SK-N-SH (cell line): Measurements from ENCODE around the gene GPD1. TPM values are rescaled to one million over a fixed set of nuclear protein-coding genes. Genes with fewer than 3 reads are reported as not detected.

Experiments
- CTCF ChIA-PET: fragments of 300-600, 350-600 bp; formaldehyde crosslinking; extraction: SDS; loops from one replicate; lab custom pipeline; 2021; lab: Yijun Ruan, JAX
- POLR2A ChIA-PET: fragments of 350-600 bp; sonication (Branson Sonifier 250); formaldehyde crosslinking; extraction: SDS; loops from one replicate; lab custom pipeline; 2020; ENCODE audit warnings: antibody characterized with exemption, inconsistent platforms; lab: Yijun Ruan, JAX
- DNase-seq: peaks from one replicate; pipeline ENCODE4 v3.0.0; 2012
- H2AFZ ChIP-seq: fragments of 200-600 bp; sonication (generic); 2 replicates; pipeline ENCODE4 v1.8.1; 2016; ENCODE audit warnings: antibody characterized with exemption, mild to moderate bottlenecking, low read depth
- H3F3A ChIP-seq: fragments of 200-600 bp; sonication (generic); replicated peaks from 2 replicates; pipeline ENCODE3; 2016; ENCODE audit warnings: antibody characterized with exemption, mild to moderate bottlenecking; ENCODE audit not compliant: insufficient read depth
- H3K27ac ChIP-seq, 2 experiments: fragments of 200-500 bp in 1 of 2; fragments of 200-600 bp in 1 of 2; sonication (Bioruptor generic) in 1 of 2; sonication (generic), shearing (Covaris generic) in 1 of 2; 2 replicates each; pipeline versions ENCODE4 v1.5.1 to v1.6.1; 2014 to 2016; ENCODE audit warnings: low read depth in 2 of 2, inconsistent platforms in 1 of 2, low read length in 1 of 2, mild to moderate bottlenecking in 1 of 2, mixed read lengths in 1 of 2
- H3K27me3 ChIP-seq: fragments of 200-600 bp; sonication (generic), shearing (Covaris generic); 2 replicates; pipeline ENCODE4 v1.6.1; 2016; ENCODE audit warnings: mixed run types; ENCODE audit not compliant: insufficient read depth
- H3K36me3 ChIP-seq, 2 experiments: fragments of 200-500 bp in 1 of 2; fragments of 200-600 bp in 1 of 2; sonication (Bioruptor generic) in 1 of 2; sonication (generic) in 1 of 2; replicated peaks in 1 of 2; 2 replicates each; pipeline versions ENCODE3 to v1.5.1; 2014 to 2016; ENCODE audit warnings: low read length in 1 of 2, mild to moderate bottlenecking in 1 of 2; ENCODE audit not compliant: insufficient read depth in 2 of 2, control insufficient read depth in 1 of 2
- H3K4me1 ChIP-seq, 2 experiments: fragments of 200-500 bp in 1 of 2; fragments of 200-600 bp in 1 of 2; sonication (Bioruptor generic) in 1 of 2; sonication (generic), shearing (Covaris generic) in 1 of 2; 2 replicates each; pipeline versions ENCODE4 v1.5.1 to v1.6.1; 2014 to 2016; ENCODE audit warnings: low read depth in 1 of 2, low read length in 1 of 2, mixed run types in 1 of 2; ENCODE audit not compliant: insufficient read depth in 2 of 2, control insufficient read depth in 1 of 2
- H3K4me2 ChIP-seq: fragments of 200-600 bp; sonication (generic), shearing (Covaris generic); 2 replicates; pipeline ENCODE4 v1.6.1; 2017; ENCODE audit warnings: mixed run types
- H3K4me3 ChIP-seq, 2 experiments: fragments of 200-500 bp in 1 of 2; fragments of 200-600 bp in 1 of 2; sonication (Bioruptor generic) in 1 of 2; sonication (generic), shearing (Covaris generic) in 1 of 2; 2 replicates each; pipeline versions ENCODE4 v1.5.1 to v1.8.1; 2014 to 2016; ENCODE audit warnings: low read depth in 2 of 2, inconsistent platforms in 1 of 2, low read length in 1 of 2, mild to moderate bottlenecking in 1 of 2, mixed read lengths in 1 of 2, moderate library complexity in 1 of 2
- H3K79me2 ChIP-seq: fragments of 200-600 bp; sonication (generic); 2 replicates; pipeline ENCODE4 v1.8.1; 2017; ENCODE audit warnings: mild to moderate bottlenecking; ENCODE audit not compliant: insufficient read depth
- H3K9ac ChIP-seq: fragments of 200-600 bp; sonication (generic); 2 replicates; pipeline ENCODE4 v1.6.1; 2017; ENCODE audit warnings: mixed run types
- H3K9me2 ChIP-seq: fragments of 200-600 bp; sonication (generic); 2 replicates; pipeline ENCODE4 v1.6.1; 2017; ENCODE audit warnings: mixed run types
- H3K9me3 ChIP-seq: fragments of 200-600 bp; sonication (generic); 2 replicates; pipeline ENCODE4 v1.6.1; 2017; ENCODE audit warnings: mixed run types, mild to moderate bottlenecking, moderate library complexity
- H4K20me1 ChIP-seq: fragments of 200-600 bp; sonication (generic); 2 replicates; pipeline ENCODE4 v1.6.1; 2017; ENCODE audit warnings: mild to moderate bottlenecking, mixed run types; ENCODE audit not compliant: insufficient read depth
- CHD2 ChIP-seq: fragments of 150-350 bp; IDR thresholded peaks from 2 replicates; pipeline ENCODE4 v1.6.1; 2018; ENCODE audit warnings: low read length; ENCODE audit not compliant: partially characterized antibody
- FOSL2 ChIP-seq: IDR thresholded peaks from 2 replicates; pipeline ENCODE4 v1.4.0; 2012; ENCODE audit warnings: low read depth, mild to moderate bottlenecking, moderate library complexity, borderline replicate concordance
- FOXJ3 ChIP-seq: sonication (generic); formaldehyde crosslinking; IDR thresholded peaks from 2 replicates; pipeline ENCODE4 v1.5.1; 2020; ENCODE audit warnings: mild to moderate bottlenecking, missing genetic modification reagents
- GABPA ChIP-seq: IDR thresholded peaks from 2 replicates; pipeline ENCODE4 v1.4.0; 2012; ENCODE audit warnings: low read depth, mild to moderate bottlenecking
- JUND ChIP-seq: IDR thresholded peaks from 2 replicates; pipeline ENCODE4 v1.4.0; 2012
- MEF2A ChIP-seq: IDR thresholded peaks from 2 replicates; pipeline ENCODE4 v1.4.0; 2012; ENCODE audit warnings: low read depth, borderline replicate concordance
- MXI1 ChIP-seq: IDR thresholded peaks from 2 replicates; pipeline ENCODE4 v1.6.1; 2012; ENCODE audit warnings: mild to moderate bottlenecking, low read depth, low read length, improper control_type of control experiment
- NRF1 ChIP-seq: IDR thresholded peaks from 2 replicates; pipeline ENCODE4 v1.6.1; 2012; ENCODE audit warnings: low read depth, mild to moderate bottlenecking, low read length
- RAD21 ChIP-seq: IDR thresholded peaks from 2 replicates; pipeline ENCODE4 v1.6.1; 2012; ENCODE audit warnings: mild to moderate bottlenecking, low read length
- RFX5 ChIP-seq: IDR thresholded peaks from 2 replicates; pipeline ENCODE4 v1.6.1; 2012; ENCODE audit warnings: mild to moderate bottlenecking, improper control_type of control experiment, low read length
- SIN3A ChIP-seq: IDR thresholded peaks from 2 replicates; pipeline ENCODE4 v1.6.1; 2012; ENCODE audit warnings: low read depth, mild to moderate bottlenecking, low read length, moderate library complexity, borderline replicate concordance
- TAF1 ChIP-seq: IDR thresholded peaks from 2 replicates; pipeline ENCODE4 v1.6.1; 2012; ENCODE audit warnings: low read depth, mild to moderate bottlenecking, low read length, moderate library complexity, borderline replicate concordance
- TCF12 ChIP-seq: IDR thresholded peaks from 2 replicates; pipeline ENCODE4 v1.4.0; 2012
- TEAD4 ChIP-seq: IDR thresholded peaks from 2 replicates; pipeline ENCODE4 v1.4.0; 2012; ENCODE audit warnings: mild to moderate bottlenecking, borderline replicate concordance; ENCODE audit not compliant: insufficient read depth
- WGBS: methylation state at CpG from one replicate; pipeline ENCODE4 v1.1.6; 2017; ENCODE audit warnings: low lambda C conversion rate; 5-methylcytosine and 5-hydroxymethylcytosine counted together
- polyA plus RNA-seq, 3 experiments: library from polyadenylated mRNA; depleted of rRNA; stranded (reverse); fragments of >200 nt; gene quantifications; 2 replicates each; pipeline ENCODE4 v1.2.3, GENCODE V29; 2012
- TF ChIP-seq, protein P1 (sequence below): IDR thresholded peaks from 2 replicates; pipeline ENCODE4 v1.6.1; 2012; ENCODE audit warnings: mild to moderate bottlenecking, low read depth, low read length, moderate library complexity
- TF ChIP-seq, protein P2 (sequence below): IDR thresholded peaks from 2 replicates; pipeline ENCODE4 v1.4.0; 2012; ENCODE audit warnings: low read depth, borderline replicate concordance
- TF ChIP-seq, protein P3 (sequence below): fragments of 200-600 bp; sonication (generic); IDR thresholded peaks from 2 replicates; pipeline ENCODE4 v1.6.1; 2017; ENCODE audit warnings: antibody characterized with exemption, mild to moderate bottlenecking, moderate library complexity
- TF ChIP-seq, protein P4 (sequence below): IDR thresholded peaks from 2 replicates; pipeline ENCODE4 v1.4.0; 2012; ENCODE audit warnings: low read depth

Gene GPD1
- polyA plus RNA-seq, 1 of the 3 experiments (the other 2 are of a cell fraction): 0.07 TPM

DNA sequence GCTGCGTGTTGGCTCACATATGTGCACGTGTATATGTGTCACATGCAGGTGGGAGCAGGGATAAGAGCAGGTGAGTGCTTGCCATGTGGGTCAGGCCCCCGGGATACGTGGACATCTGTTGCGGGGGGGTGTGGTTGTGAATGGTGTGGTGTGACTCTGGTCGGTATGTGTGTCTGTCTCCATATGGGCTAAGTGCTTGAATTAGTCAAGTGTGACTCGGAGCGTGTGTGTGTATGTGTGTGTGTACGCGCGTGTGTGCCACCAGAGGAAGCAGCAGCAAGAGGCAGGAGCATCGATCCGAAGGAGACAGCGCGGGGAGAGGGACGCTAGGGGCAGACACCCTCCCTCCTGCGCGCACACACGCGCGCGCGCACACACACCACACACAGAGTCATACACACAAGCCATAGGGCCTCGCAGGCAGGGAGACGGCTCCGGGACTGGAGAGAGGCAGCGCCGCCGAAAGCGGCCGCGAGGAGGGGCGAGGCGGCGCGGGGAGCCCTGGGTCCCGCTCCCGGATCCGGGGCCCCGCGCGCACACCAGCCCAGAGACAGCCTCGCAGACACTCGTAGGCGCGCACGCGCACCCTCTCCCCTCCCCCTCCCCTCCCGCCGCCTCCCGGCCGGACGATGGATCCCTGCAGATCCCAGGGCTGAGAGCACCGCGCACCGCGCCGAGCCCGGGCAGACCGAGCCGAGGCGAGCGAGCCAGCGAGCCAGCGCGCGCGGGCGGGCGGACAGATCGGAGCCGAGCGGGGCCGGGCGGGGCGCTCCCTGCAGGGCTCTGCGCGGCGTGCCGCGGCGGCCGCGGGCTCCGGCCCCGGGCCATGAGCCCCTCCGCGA, 46.6 kb upstream of the GPD1 start, which contains the start of gene ASIC1:
Gene ASIC1 (plus strand): TSS at position 597 of the 842 bp plus-strand sequence. CDS start 1,171 bp downstream, outside the sequence.
- H3K27me3 ChIP-seq: peaks cover 5% of the 10 kb centered on the region
- H3F3A ChIP-seq: peaks cover 7% of the 10 kb centered on the region
- peak; percentile 95 for DNase-seq
- H3K9me3 ChIP-seq: no peaks in the 10 kb centered on the region
- H3K9me2 ChIP-seq: no peaks in the 10 kb centered on the region
- H4K20me1 ChIP-seq: no peaks in the 10 kb centered on the region
- peak within 1 kb of the TSS; percentile 63; the same call in 1 of the 2 replicates for H3K9ac ChIP-seq
- H3K4me1 ChIP-seq: peaks cover 7 to 32% of the 10 kb centered on the region in 2 experiments; a peak in 2 of 4 replicates
- peak within 1 kb of the TSS; percentile 77 for H3K4me2 ChIP-seq
- H3K36me3 ChIP-seq: peaks cover 0 to 7% of the 10 kb centered on the region in 2 experiments
- ChIA-PET CTCF (interaction anchor here (1.2 to 37.6 kb wide), 20 partner anchors 12 to 254 kb away, joined by 3 to 1401 read pairs (median 16); partner anchors contain the start of genes AQP5, AQP6 and RACGAP1), POLR2A (interaction anchor here (0.7 to 1.2 kb wide), 3 partner anchors 73 to 89 kb away, joined by 3 to 4 read pairs (median 3); no protein-coding TSS in a partner anchor)
- H3K27ac ChIP-seq: peak within 1 kb of the TSS in 1 of 2 experiments; percentile 50; a peak in 1 of 4 replicates
- no peak for TF ChIP-seq FOXJ3
- no peak for TF ChIP-seq MEF2A
- no peak for TF ChIP-seq GABPA
- TF ChIP-seq MXI1: peak; percentile 61; the same call in 1 of the 2 replicates
- TF ChIP-seq FOSL2: no peak
- TF ChIP-seq CHD2: peak; percentile 34
- no peak for TF ChIP-seq TAF1
- TF ChIP-seq NRF1: peak; percentile 62
- TF ChIP-seq RAD21: no peak
- TF ChIP-seq, protein P1, sequence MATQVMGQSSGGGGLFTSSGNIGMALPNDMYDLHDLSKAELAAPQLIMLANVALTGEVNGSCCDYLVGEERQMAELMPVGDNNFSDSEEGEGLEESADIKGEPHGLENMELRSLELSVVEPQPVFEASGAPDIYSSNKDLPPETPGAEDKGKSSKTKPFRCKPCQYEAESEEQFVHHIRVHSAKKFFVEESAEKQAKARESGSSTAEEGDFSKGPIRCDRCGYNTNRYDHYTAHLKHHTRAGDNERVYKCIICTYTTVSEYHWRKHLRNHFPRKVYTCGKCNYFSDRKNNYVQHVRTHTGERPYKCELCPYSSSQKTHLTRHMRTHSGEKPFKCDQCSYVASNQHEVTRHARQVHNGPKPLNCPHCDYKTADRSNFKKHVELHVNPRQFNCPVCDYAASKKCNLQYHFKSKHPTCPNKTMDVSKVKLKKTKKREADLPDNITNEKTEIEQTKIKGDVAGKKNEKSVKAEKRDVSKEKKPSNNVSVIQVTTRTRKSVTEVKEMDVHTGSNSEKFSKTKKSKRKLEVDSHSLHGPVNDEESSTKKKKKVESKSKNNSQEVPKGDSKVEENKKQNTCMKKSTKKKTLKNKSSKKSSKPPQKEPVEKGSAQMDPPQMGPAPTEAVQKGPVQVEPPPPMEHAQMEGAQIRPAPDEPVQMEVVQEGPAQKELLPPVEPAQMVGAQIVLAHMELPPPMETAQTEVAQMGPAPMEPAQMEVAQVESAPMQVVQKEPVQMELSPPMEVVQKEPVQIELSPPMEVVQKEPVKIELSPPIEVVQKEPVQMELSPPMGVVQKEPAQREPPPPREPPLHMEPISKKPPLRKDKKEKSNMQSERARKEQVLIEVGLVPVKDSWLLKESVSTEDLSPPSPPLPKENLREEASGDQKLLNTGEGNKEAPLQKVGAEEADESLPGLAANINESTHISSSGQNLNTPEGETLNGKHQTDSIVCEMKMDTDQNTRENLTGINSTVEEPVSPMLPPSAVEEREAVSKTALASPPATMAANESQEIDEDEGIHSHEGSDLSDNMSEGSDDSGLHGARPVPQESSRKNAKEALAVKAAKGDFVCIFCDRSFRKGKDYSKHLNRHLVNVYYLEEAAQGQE: no peak
- TF ChIP-seq, protein P2, sequence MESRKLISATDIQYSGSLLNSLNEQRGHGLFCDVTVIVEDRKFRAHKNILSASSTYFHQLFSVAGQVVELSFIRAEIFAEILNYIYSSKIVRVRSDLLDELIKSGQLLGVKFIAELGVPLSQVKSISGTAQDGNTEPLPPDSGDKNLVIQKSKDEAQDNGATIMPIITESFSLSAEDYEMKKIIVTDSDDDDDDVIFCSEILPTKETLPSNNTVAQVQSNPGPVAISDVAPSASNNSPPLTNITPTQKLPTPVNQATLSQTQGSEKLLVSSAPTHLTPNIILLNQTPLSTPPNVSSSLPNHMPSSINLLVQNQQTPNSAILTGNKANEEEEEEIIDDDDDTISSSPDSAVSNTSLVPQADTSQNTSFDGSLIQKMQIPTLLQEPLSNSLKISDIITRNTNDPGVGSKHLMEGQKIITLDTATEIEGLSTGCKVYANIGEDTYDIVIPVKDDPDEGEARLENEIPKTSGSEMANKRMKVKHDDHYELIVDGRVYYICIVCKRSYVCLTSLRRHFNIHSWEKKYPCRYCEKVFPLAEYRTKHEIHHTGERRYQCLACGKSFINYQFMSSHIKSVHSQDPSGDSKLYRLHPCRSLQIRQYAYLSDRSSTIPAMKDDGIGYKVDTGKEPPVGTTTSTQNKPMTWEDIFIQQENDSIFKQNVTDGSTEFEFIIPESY: no peak
- no peak for TF ChIP-seq TCF12
- TF ChIP-seq, protein P3, sequence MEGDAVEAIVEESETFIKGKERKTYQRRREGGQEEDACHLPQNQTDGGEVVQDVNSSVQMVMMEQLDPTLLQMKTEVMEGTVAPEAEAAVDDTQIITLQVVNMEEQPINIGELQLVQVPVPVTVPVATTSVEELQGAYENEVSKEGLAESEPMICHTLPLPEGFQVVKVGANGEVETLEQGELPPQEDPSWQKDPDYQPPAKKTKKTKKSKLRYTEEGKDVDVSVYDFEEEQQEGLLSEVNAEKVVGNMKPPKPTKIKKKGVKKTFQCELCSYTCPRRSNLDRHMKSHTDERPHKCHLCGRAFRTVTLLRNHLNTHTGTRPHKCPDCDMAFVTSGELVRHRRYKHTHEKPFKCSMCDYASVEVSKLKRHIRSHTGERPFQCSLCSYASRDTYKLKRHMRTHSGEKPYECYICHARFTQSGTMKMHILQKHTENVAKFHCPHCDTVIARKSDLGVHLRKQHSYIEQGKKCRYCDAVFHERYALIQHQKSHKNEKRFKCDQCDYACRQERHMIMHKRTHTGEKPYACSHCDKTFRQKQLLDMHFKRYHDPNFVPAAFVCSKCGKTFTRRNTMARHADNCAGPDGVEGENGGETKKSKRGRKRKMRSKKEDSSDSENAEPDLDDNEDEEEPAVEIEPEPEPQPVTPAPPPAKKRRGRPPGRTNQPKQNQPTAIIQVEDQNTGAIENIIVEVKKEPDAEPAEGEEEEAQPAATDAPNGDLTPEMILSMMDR: no peak
- TF ChIP-seq, protein P4, sequence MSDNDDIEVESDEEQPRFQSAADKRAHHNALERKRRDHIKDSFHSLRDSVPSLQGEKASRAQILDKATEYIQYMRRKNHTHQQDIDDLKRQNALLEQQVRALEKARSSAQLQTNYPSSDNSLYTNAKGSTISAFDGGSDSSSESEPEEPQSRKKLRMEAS: 0 out of 2 replicates have a peak, but pooled peaks have one; percentile 35
- TF ChIP-seq TEAD4: no peak
- TF ChIP-seq JUND: no peak
- no peak; the same call in 1 of the 2 replicates for TF ChIP-seq SIN3A
- TF ChIP-seq RFX5: no peak
- H3K4me3 ChIP-seq: peak within 1 kb of the TSS; percentile 64 to 71
- peak within 1 kb of the TSS; percentile 84 for H2AFZ ChIP-seq
- 3% methylated on average over 43 of the region's 88 CpGs for WGBS
- no peaks in the 10 kb centered on the region for H3K79me2 ChIP-seq
